Trophoblast cell (in vitro differentiated cells and primary cell): ENCODE results near the gene ZNF865.

Source experiments
- DNase-seq, 2 donors: peaks; one replicate each; pipeline ENCODE4 v3.0.0-alpha.2; 2016
- H2AFZ ChIP-seq: 2 replicates; pipeline ENCODE4 v1.6.1; 2013; ENCODE audit warnings: low read length, moderate library complexity, mild to moderate bottlenecking; ENCODE audit not compliant: insufficient read depth, poor library complexity
- H2AK5ac ChIP-seq: 2 replicates; pipeline ENCODE4 v1.6.1; 2013; ENCODE audit warnings: mild to moderate bottlenecking, low read length
- H2BK120ac ChIP-seq: 2 replicates; pipeline ENCODE4 v1.6.1; 2013; ENCODE audit warnings: low read length, mild to moderate bottlenecking, moderate library complexity; ENCODE audit not compliant: insufficient read depth, poor library complexity
- H2BK12ac ChIP-seq: 2 replicates; pipeline ENCODE4 v1.6.1; 2013; ENCODE audit warnings: mild to moderate bottlenecking, low read length, moderate library complexity
- H2BK5ac ChIP-seq: 2 replicates; pipeline ENCODE4 v1.6.1; 2013; ENCODE audit warnings: low read length, low read depth, moderate library complexity, mild to moderate bottlenecking; ENCODE audit not compliant: poor library complexity
- H3K14ac ChIP-seq: 2 replicates; pipeline ENCODE4 v1.6.1; 2013; ENCODE audit warnings: mild to moderate bottlenecking, low read length
- H3K18ac ChIP-seq: 2 replicates; pipeline ENCODE4 v1.6.1; 2013; ENCODE audit warnings: mild to moderate bottlenecking, low read length
- H3K23ac ChIP-seq: 2 replicates; pipeline ENCODE4 v1.6.1; 2013; ENCODE audit warnings: low read length
- H3K27ac ChIP-seq: 2 replicates; pipeline ENCODE4 v1.5.1; 2013; ENCODE audit warnings: low read depth, mild to moderate bottlenecking, inconsistent platforms, low read length, moderate library complexity
- H3K27me3 ChIP-seq: 2 replicates; pipeline ENCODE4 v1.6.1; 2013; ENCODE audit warnings: inconsistent platforms, mild to moderate bottlenecking, low read length, moderate library complexity; ENCODE audit not compliant: insufficient read depth
- H3K36me3 ChIP-seq, 2 experiments: 1 replicate in 1 of 2; 2 replicates in 1 of 2; pipeline ENCODE4 v1.6.1; 2013; ENCODE audit warnings: low read length in 2 of 2, mild to moderate bottlenecking in 2 of 2, moderate library complexity in 1 of 2; ENCODE audit not compliant: insufficient read depth in 2 of 2, control insufficient read depth in 1 of 2
- H3K4ac ChIP-seq: 2 replicates; pipeline ENCODE4 v1.6.1; 2013; ENCODE audit warnings: low read depth, mild to moderate bottlenecking, low read length, moderate library complexity
- H3K4me1 ChIP-seq, 2 experiments: 1 replicate in 1 of 2; 2 replicates in 1 of 2; pipeline ENCODE4 v1.6.1; 2013; ENCODE audit warnings: low read length in 2 of 2, mild to moderate bottlenecking in 2 of 2, moderate library complexity in 1 of 2; ENCODE audit not compliant: insufficient read depth in 2 of 2, control insufficient read depth in 1 of 2
- H3K4me2 ChIP-seq: 2 replicates; pipeline ENCODE4 v1.6.1; 2013; ENCODE audit warnings: inconsistent platforms, mild to moderate bottlenecking, low read length, moderate library complexity
- H3K4me3 ChIP-seq: 2 replicates; pipeline ENCODE4 v1.5.1; 2013; ENCODE audit warnings: mild to moderate bottlenecking, low read depth, low read length, inconsistent platforms
- H3K79me1 ChIP-seq: one replicate; pipeline ENCODE4 v1.6.1; 2013; ENCODE audit warnings: low read length
- H3K79me2 ChIP-seq: 2 replicates; pipeline ENCODE4 v1.6.1; 2013; ENCODE audit warnings: low read length, mild to moderate bottlenecking; ENCODE audit not compliant: control insufficient read depth, insufficient read depth, poor library complexity
- H3K9ac ChIP-seq: 2 replicates; pipeline ENCODE4 v1.6.1; 2013; ENCODE audit warnings: mild to moderate bottlenecking, low read length
- H3K9me3 ChIP-seq: 2 replicates; pipeline ENCODE4 v1.6.1; 2013; ENCODE audit warnings: low read depth, mild to moderate bottlenecking, control low read depth, inconsistent platforms, low read length; ENCODE audit not compliant: insufficient read depth
- H4K12ac ChIP-seq: 2 replicates; pipeline ENCODE4 v1.6.1; 2013; ENCODE audit warnings: low read depth, mild to moderate bottlenecking, low read length, moderate library complexity
- H4K8ac ChIP-seq: 2 replicates; pipeline ENCODE4 v1.6.1; 2013; ENCODE audit warnings: low read depth, mild to moderate bottlenecking, low read length, moderate library complexity
- H4K91ac ChIP-seq: one replicate; pipeline ENCODE4 v1.6.1; 2013; ENCODE audit warnings: low read depth, mild to moderate bottlenecking, low read length, moderate library complexity
- WGBS: extraction: QIAGEN DNeasy Blood & Tissue Kit; methylation state at CpG from one replicate; pipeline ENCODE4 v1.1.7; 2013; ENCODE audit warnings: missing lambda C conversion rate; ENCODE audit not compliant: insufficient read length, insufficient coverage; ENCODE audit errors: extremely low coverage; 5-methylcytosine and 5-hydroxymethylcytosine counted together

Gene ZNF865

DNA sequence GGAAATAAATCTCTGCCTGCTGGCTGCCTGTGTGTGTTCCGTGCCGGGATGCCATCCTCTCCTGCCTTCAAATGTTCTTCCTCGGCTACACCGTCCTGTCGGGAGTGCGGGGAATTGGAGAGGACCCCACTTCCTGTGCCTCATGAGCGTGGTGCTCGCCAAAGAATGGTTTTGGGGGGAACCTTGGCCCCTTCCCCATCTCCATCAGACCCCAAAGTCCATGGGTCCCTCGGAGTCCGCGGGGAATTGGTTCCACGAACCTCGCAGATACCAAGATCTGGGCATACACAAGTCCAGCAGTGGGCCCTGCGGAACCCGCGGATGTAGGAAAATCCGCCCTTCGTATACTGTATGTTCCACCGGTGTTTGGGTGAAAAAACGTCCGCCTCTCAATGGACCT, 2.3 kb upstream of the ZNF865 start:
- no peaks in the 10 kb centered on the region for H3K9me3 ChIP-seq
- no peak overlapping the region for H3K27ac ChIP-seq
- no peak overlapping the region for H2AFZ ChIP-seq
- no peak overlapping the region for H3K14ac ChIP-seq
- peaks cover 0 to 3% of the 10 kb centered on the region in 2 experiments for H3K36me3 ChIP-seq
- no peak overlapping the region for H3K23ac ChIP-seq
- H3K79me1 ChIP-seq, result peaks cover 30% of the 10 kb centered on the region
- H2BK12ac ChIP-seq, result no peak overlapping the region
- H4K8ac ChIP-seq, result no peak overlapping the region
- WGBS, result no CpG with 5 or more reads among the region's 21 CpGs
- no peak overlapping the region for H3K4me3 ChIP-seq
- no peak overlapping the region for H2BK5ac ChIP-seq
- H3K18ac ChIP-seq, result no peak overlapping the region
- peaks cover 11% of the 10 kb centered on the region for H3K79me2 ChIP-seq
- H3K4me1 ChIP-seq, result peaks cover 14% of the 10 kb centered on the region in 2 experiments
- no peak overlapping the region for H3K9ac ChIP-seq
- H2AK5ac ChIP-seq, result no peak overlapping the region
- H4K12ac ChIP-seq, result no peak overlapping the region
- H3K27me3 ChIP-seq, result no peaks in the 10 kb centered on the region
- no peak overlapping the region for H3K4ac ChIP-seq
- DNase-seq, result no peak
- H4K91ac ChIP-seq, result no peak overlapping the region
- H2BK120ac ChIP-seq, result no peak overlapping the region
- no peak overlapping the region for H3K4me2 ChIP-seq

DNA sequence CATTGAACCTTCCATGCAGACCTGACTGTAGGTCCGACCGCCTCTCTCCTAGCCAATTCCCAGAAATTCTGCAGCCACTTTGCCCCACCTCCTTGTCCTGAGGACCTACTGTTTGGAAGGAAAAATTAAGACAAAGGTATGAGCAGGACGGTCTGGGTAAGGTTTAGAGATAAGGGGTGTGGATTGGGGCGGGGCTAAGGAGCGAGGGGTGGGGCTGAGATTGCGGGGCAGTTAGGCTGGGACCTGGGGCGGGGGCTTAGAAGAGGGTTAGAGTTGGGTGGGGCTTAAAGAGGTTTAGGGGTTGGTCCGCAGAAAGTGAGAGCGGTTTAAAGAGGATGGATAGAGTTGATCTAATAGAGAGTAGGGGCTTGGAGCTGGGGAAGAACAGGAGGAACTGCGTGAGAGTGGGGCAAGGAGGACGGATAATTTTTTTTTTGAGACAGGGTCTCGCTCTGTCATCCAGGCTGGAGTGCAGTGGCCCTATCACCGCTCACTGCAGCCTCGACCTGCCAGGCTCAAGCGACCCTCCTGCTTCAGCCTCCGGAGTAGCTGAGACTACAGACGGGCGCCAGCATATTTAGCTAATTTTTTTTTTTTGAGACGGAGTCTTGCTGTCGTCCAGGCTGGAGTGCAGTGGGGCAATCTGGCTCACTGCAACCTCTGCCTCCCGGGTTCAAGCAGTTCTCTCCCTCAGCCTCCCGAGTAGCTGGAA, 1.7 kb upstream of the ZNF865 start:
- Histone ChIP-seq H2AFZ (no peak overlapping the region), H3K9ac (no peak overlapping the region), H3K4ac (no peak overlapping the region), H3K18ac (no peak overlapping the region), H3K9me3 (no peaks in the 10 kb centered on the region), H3K36me3 (peaks cover 0 to 3% of the 10 kb centered on the region in 2 experiments), H3K4me2 (no peak overlapping the region), H4K91ac (no peak overlapping the region), H3K23ac (no peak overlapping the region), H3K4me1 (peaks cover 14% of the 10 kb centered on the region in 2 experiments), H3K27ac (no peak overlapping the region), H4K12ac (no peak overlapping the region), H2BK5ac (no peak overlapping the region), H3K79me2 (peaks cover 11% of the 10 kb centered on the region), H2BK120ac (no peak overlapping the region), H2AK5ac (no peak overlapping the region), H3K4me3 (no peak overlapping the region), H3K79me1 (peaks cover 30% of the 10 kb centered on the region), H2BK12ac (no peak overlapping the region), H3K27me3 (no peaks in the 10 kb centered on the region), H4K8ac (no peak overlapping the region), H3K14ac (no peak overlapping the region)
- DNase-seq, result peak; percentile 47 to 72
- WGBS, result 100% methylated on average over 5 of the region's 22 CpGs

DNA sequence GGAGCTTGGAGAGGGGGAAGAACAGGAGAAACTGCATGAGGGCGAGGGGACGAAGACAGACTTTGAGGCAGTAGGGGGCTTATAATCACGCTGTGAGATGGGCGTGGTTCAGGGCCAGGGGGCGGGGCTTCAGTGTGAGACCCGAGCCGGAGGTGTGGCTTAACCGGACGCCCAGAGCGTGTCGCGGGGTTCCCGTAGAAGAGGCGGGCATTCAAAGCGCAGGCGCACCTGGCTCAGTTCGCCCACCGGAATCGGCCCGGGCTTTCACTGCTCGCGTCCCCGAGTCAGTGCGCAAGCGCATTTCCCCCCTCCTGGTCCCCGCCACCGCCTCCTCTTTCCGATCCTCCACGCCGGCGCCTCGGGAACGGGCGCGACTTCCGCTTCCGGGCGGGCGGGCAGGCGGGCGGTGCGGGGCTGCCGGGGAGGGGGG, 225 bp upstream of the ZNF865 start:
- Histone ChIP-seq H3K9me3 (no peaks in the 10 kb centered on the region), H3K27ac (peak overlapping the region; percentile 97), H3K79me1 (peaks cover 19% of the 10 kb centered on the region), H3K23ac (no peak overlapping the region), H3K4me3 (peak overlapping the region; percentile 56), H3K4ac (peak overlapping the region; percentile 66), H3K36me3 (peaks cover 4 to 9% of the 10 kb centered on the region in 2 experiments), H4K8ac (peak overlapping the region; percentile 89), H3K14ac (peak overlapping the region; percentile 59), H3K18ac (peak overlapping the region; percentile 71), H3K9ac (no peak overlapping the region), H4K91ac (peak overlapping the region; percentile 88), H3K4me1 (peaks cover 14% of the 10 kb centered on the region in 2 experiments), H2AFZ (peak overlapping the region; percentile 40), H2BK5ac (peak overlapping the region; percentile 83), H4K12ac (peak overlapping the region; percentile 81), H3K79me2 (peaks cover 5% of the 10 kb centered on the region), H2AK5ac (peak overlapping the region; percentile 31), H2BK120ac (peak overlapping the region; percentile 40), H2BK12ac (no peak overlapping the region), H3K4me2 (peak overlapping the region; percentile 46), H3K27me3 (no peaks in the 10 kb centered on the region)
- WGBS, result no CpG with 5 or more reads among the region's 43 CpGs
- peak; percentile 90 to 96 for DNase-seq

DNA sequence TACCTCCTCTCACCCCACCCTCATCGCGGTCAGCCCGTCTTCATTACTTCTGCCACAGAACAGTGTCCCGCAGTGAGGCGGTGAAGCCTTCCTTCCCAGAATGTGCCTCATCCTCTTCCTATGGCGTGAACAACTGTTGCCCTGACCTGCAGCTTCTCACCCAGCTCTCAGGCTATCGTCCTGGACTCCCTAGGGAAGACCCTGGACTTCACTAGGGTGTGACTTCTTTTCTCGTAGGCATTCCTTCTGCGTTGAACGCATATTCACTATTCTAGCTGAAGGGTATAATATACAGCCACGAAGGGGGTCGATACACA, 982 bp downstream of the ZNF865 start:
- no peak overlapping the region for H2BK5ac ChIP-seq
- H3K36me3 ChIP-seq, result peaks cover 7 to 12% of the 10 kb centered on the region in 2 experiments
- no CpG with 5 or more reads among the region's 12 CpGs for WGBS

More for the DNA sequence above, 982 bp downstream of the ZNF865 start:
- Histone ChIP-seq H3K9ac (peak overlapping the region; percentile 81), H3K4ac (no peak overlapping the region), H3K4me3 (peak overlapping the region; percentile 54), H3K79me1 (peaks cover 13% of the 10 kb centered on the region), H2AK5ac (no peak overlapping the region), H3K27me3 (no peaks in the 10 kb centered on the region), H2BK120ac (no peak overlapping the region), H3K4me2 (peak overlapping the region; percentile 87), H2AFZ (no peak overlapping the region), H4K8ac (no peak overlapping the region), H3K9me3 (no peaks in the 10 kb centered on the region), H4K12ac (no peak overlapping the region), H3K79me2 (peaks cover 5% of the 10 kb centered on the region), H3K4me1 (peaks cover 7 to 9% of the 10 kb centered on the region in 2 experiments), H2BK12ac (no peak overlapping the region), H3K18ac (peak overlapping the region; percentile 26), H3K23ac (no peak overlapping the region), H3K27ac (peak overlapping the region; percentile 21), H4K91ac (no peak overlapping the region), H3K14ac (no peak overlapping the region)
- DNase-seq, result no peak
